ENCODE results near the gene ARSK. TPM values are rescaled to one million over a fixed set of nuclear protein-coding genes. Genes with fewer than 3 reads are reported as not detected.

Gene ARSK, protein sequence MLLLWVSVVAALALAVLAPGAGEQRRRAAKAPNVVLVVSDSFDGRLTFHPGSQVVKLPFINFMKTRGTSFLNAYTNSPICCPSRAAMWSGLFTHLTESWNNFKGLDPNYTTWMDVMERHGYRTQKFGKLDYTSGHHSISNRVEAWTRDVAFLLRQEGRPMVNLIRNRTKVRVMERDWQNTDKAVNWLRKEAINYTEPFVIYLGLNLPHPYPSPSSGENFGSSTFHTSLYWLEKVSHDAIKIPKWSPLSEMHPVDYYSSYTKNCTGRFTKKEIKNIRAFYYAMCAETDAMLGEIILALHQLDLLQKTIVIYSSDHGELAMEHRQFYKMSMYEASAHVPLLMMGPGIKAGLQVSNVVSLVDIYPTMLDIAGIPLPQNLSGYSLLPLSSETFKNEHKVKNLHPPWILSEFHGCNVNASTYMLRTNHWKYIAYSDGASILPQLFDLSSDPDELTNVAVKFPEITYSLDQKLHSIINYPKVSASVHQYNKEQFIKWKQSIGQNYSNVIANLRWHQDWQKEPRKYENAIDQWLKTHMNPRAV
- total RNA-seq = 1 to 10 TPM; 4.3 to 5.7 TPM
- polyA plus RNA-seq = 9.6 TPM

DNA sequence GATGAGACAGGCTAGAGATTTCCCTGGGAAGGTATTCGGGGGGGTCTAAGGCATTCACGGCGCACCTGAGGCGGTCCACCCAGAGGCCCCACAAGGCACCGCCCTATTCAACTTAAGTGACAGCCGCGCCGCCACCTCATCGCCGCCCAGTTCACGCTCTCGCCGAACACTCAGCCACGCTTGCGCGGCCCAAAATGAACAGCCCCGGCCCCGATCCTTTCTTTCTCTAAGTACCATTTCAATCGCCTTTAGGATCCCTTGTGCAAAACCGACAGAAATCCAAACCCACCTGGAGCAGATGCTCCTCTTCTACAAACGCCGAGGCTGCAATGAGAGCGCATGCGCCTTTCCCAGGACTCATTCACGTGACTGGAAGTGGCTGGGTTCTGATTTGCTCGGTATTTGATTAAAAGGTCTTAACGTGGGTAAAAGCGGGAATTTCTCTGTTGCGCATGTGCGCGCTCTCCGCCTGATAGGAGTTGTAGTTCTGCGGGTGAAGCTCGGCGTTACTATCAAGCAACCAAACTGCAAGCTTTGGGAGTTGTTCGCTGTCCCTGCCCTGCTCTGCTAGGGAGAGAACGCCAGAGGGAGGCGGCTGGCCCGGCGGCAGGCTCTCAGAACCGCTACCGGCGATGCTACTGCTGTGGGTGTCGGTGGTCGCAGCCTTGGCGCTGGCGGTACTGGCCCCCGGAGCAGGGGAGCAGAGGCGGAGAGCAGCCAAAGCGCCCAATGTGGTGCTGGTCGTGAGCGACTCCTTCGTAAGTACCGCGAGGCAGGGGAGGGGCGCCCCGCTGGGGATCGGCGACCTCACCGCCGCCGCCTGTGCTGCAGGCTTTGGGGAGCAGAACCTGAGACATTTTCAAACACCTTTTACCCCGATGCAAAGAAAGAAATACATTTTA is at the start of gene ARSK, which contains the start of gene SKIC3:
Gene ARSK, plus strand, starts transcription at position 455 of the 902 bp plus-strand sequence. Its CDS starts 178 bp downstream, at position 633.
Gene SKIC3, minus strand, starts transcription at position 331 of the 902 bp plus-strand sequence. CDS start 7,827 bp downstream, outside the sequence.
- Mint-ChIP-seq H3K27me3 (no peaks in the 10 kb centered on the region), H3K4me1 (peaks cover 49 to 56% (median 51%) of the 10 kb centered on the region in 3 donors), H3K36me3 (peaks cover 0 to 32% (median 8%) of the 10 kb centered on the region in 3 donors), H3K4me3 (peak within 1 kb of the TSS; percentile 92 to 99 (median 95)), H3K9me3 (no peaks in the 10 kb centered on the region), H3K27ac (peak within 1 kb of the TSS; percentile 91 to 99 (median 96))
- no peaks in the 10 kb centered on the region for H3K27me3 ChIP-seq (ENCODE audit: insufficient read depth, low read length, poor library complexity, severe bottlenecking)
- H3K4me3 ChIP-seq (ENCODE audit: low read length) = peak within 1 kb of the TSS; percentile 80
- H3K27ac ChIP-seq (ENCODE audit: low read depth, low read length) = peak within 1 kb of the TSS; percentile 82
- POLR2A ChIA-PET = interaction anchor here (0.5 to 1.2 kb wide), 3 partner anchors 9 to 92 kb away, joined by 3 to 6 read pairs (median 5); partner anchors contain the start of gene RFESD
- DNase-seq = peak; percentile 79 to 97 (median 95)
- no peaks in the 10 kb centered on the region for H3K9me3 ChIP-seq (ENCODE audit: low read length)
- no peaks in the 10 kb centered on the region for H3K36me3 ChIP-seq (ENCODE audit: insufficient read depth, low read length)
- CTCF ChIA-PET = interaction anchor here (0.6 to 1.8 kb wide), 7 partner anchors 9 to 267 kb away, joined by 3 to 17 read pairs (median 4); partner anchors contain the start of gene RFESD
- peaks cover 32% of the 10 kb centered on the region for H3K4me1 ChIP-seq (ENCODE audit: insufficient read depth, low read length)

DNA sequence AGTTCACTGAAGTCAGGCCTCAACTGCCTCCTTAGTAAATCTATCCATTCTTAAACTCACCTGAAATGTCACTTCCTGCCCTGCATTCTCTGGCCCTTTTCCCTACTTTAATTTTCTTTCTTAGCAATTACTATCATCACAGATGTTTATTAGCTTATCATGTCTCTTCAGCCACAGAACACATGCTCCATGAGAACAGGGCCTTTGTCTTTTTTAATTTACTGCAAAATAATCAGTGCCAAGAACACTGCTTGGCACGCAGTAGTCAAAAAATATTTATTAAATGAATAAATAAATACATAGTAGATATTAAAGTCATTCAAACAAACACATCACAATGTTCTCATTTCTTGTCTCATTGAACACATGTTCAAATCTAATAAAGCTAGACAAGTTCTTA is 46.4 kb upstream of the ARSK start:
- no peak for DNase-seq
- peaks cover 16 to 81% (median 31%) of the 10 kb centered on the region in 3 donors for H3K36me3 Mint-ChIP-seq
- peaks cover 19% of the 10 kb centered on the region for H3K36me3 ChIP-seq (ENCODE audit: insufficient read depth, low read length)
- ChIA-PET CTCF (no interaction called here), POLR2A (no interaction called here)
- H3K9me3 ChIP-seq (ENCODE audit: low read length) = no peaks in the 10 kb centered on the region
- peak overlapping the region in 5 of 8 donors; percentile 10 to 65 (median 36) for H3K27ac Mint-ChIP-seq
- H3K4me3 ChIP-seq (ENCODE audit: low read length) = no peak overlapping the region
- no peaks in the 10 kb centered on the region for H3K9me3 Mint-ChIP-seq
- H3K4me1 ChIP-seq (ENCODE audit: insufficient read depth, low read length) = no peaks in the 10 kb centered on the region
- no peak overlapping the region for H3K27ac ChIP-seq (ENCODE audit: low read depth, low read length)
- H3K4me1 Mint-ChIP-seq = no peaks in the 10 kb centered on the region
- H3K4me3 Mint-ChIP-seq = no peak overlapping the region
- H3K27me3 Mint-ChIP-seq = peaks cover 0 to 2% of the 10 kb centered on the region in 2 donors
- H3K27me3 ChIP-seq (ENCODE audit: insufficient read depth, low read length, poor library complexity, severe bottlenecking) = no peaks in the 10 kb centered on the region

DNA sequence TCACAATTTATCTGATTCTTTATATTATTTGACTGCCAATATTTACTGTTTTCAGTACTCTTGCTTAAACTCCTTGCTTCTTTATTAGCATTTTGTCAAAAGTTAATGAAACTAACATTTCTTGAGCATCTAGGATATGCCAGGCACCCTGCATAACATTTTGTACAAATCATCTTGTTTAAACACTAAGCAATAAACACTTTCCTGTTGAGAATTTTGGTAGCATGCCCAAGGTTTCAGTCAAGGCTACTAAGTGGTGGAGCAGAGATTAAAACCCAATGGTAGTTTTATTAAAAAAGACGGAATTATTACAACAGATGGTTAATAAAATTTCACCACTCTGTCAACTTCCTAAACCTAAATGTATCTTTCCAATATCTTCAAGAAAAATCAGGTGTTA is 43.3 kb upstream of the ARSK start:
- DNase-seq = no peak
- Mint-ChIP-seq H3K9me3 (no peaks in the 10 kb centered on the region), H3K36me3 (peaks cover 15 to 88% (median 28%) of the 10 kb centered on the region in 3 donors), H3K27ac (peak overlapping the region in 1 of 8 donors; percentile 42), H3K4me3 (no peak overlapping the region), H3K27me3 (peaks cover 0 to 2% of the 10 kb centered on the region in 2 donors), H3K4me1 (no peaks in the 10 kb centered on the region)
- H3K27ac ChIP-seq (ENCODE audit: low read depth, low read length) = no peak overlapping the region
- H3K4me3 ChIP-seq (ENCODE audit: low read length) = no peak overlapping the region
- ChIA-PET POLR2A (no interaction called here), CTCF (no interaction called here)
- H3K36me3 ChIP-seq (ENCODE audit: insufficient read depth, low read length) = peaks cover 24% of the 10 kb centered on the region
- H3K9me3 ChIP-seq (ENCODE audit: low read length) = no peaks in the 10 kb centered on the region
- no peaks in the 10 kb centered on the region for H3K4me1 ChIP-seq (ENCODE audit: insufficient read depth, low read length)
- no peaks in the 10 kb centered on the region for H3K27me3 ChIP-seq (ENCODE audit: insufficient read depth, low read length, poor library complexity, severe bottlenecking)

DNA sequence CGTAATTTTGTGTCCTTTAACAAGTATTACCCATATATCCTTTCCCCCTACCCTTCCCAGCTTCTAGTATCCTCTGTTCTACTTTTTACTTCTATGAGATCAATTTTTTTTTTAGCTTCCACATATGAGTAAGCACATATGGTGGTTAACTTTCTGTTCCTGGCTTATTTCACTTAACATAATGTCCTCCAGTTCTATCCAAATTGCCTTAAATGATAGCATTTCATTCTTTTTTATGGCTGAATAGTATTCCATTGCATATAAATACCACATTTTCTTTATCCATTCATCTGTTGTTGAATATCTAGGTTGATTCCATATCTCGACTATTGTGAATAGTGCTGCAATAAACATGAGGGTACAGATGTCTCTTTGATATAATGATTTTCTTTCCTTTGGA is 36.5 kb upstream of the ARSK start:
- Mint-ChIP-seq H3K4me3 (no peak overlapping the region), H3K9me3 (peaks cover 0 to 5% (median 0%) of the 10 kb centered on the region in 5 donors), H3K27ac (no peak overlapping the region), H3K36me3 (peaks cover 26 to 80% (median 30%) of the 10 kb centered on the region in 3 donors), H3K27me3 (no peaks in the 10 kb centered on the region), H3K4me1 (no peaks in the 10 kb centered on the region)
- CTCF ChIA-PET = no interaction called here
- Histone ChIP-seq H3K4me3 (ENCODE audit: low read length) (no peak overlapping the region), H3K27ac (ENCODE audit: low read depth, low read length) (no peak overlapping the region), H3K4me1 (ENCODE audit: insufficient read depth, low read length) (no peaks in the 10 kb centered on the region), H3K9me3 (ENCODE audit: low read length) (no peaks in the 10 kb centered on the region), H3K27me3 (ENCODE audit: insufficient read depth, low read length, poor library complexity, severe bottlenecking) (no peaks in the 10 kb centered on the region), H3K36me3 (ENCODE audit: insufficient read depth, low read length) (peaks cover 15% of the 10 kb centered on the region)
- POLR2A ChIA-PET = no interaction called here
- no peak for DNase-seq

DNA sequence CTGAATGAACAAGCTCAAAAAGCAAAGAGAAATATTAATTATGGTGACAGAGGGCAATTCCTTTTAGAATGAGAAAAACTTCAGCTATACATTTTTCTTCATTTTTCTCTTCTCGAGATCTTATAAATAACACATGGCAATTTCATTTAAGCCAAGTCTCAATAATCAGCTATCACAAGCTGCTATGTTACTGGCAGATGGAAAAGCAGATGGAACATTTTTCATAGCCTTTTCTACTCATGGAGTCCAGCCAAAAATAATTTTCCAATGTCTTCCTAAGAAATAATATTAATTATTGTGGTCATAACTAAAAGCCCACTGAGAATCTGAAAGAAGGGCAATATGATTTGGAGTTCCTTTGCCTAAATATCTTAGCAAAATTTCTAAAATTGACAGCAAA is 35.8 kb upstream of the ARSK start:
- no peak overlapping the region for H3K4me3 ChIP-seq (ENCODE audit: low read length)
- H3K9me3 ChIP-seq (ENCODE audit: low read length) = no peaks in the 10 kb centered on the region
- ChIA-PET CTCF (no interaction called here), POLR2A (no interaction called here)
- peaks cover 14% of the 10 kb centered on the region for H3K36me3 ChIP-seq (ENCODE audit: insufficient read depth, low read length)
- no peak overlapping the region for H3K27ac ChIP-seq (ENCODE audit: low read depth, low read length)
- Mint-ChIP-seq H3K27me3 (no peaks in the 10 kb centered on the region), H3K4me1 (no peaks in the 10 kb centered on the region), H3K36me3 (peaks cover 28 to 77% (median 30%) of the 10 kb centered on the region in 3 donors), H3K9me3 (peaks cover 0 to 5% (median 0%) of the 10 kb centered on the region in 5 donors), H3K27ac (peak overlapping the region in 2 of 8 donors; percentile 10 to 19), H3K4me3 (no peak overlapping the region)
- no peaks in the 10 kb centered on the region for H3K4me1 ChIP-seq (ENCODE audit: insufficient read depth, low read length)
- H3K27me3 ChIP-seq (ENCODE audit: insufficient read depth, low read length, poor library complexity, severe bottlenecking) = no peaks in the 10 kb centered on the region
- DNase-seq = no peak

DNA sequence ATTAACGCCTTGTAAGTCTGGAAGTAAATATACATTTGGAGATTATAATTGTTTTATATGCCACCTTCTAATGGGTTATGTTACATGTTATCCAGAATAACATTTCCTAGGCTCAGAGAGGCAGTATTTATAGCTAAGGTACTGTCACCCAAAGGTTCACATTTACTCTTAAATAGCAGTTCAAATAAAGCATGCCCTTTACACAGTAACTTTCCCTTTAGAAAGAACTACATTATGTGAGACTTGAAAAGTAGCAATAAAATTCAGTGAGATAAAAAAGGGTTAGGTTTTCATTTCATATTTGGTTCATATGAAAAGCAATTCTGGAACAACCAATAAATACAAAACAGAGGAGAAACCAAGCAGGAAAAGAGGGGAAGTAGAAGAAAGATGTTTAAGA is 35.2 kb upstream of the ARSK start:
- Mint-ChIP-seq H3K9me3 (peaks cover 0 to 5% (median 0%) of the 10 kb centered on the region in 5 donors), H3K4me3 (no peak overlapping the region), H3K36me3 (peaks cover 28 to 76% (median 30%) of the 10 kb centered on the region in 3 donors), H3K4me1 (no peaks in the 10 kb centered on the region), H3K27ac (no peak overlapping the region), H3K27me3 (no peaks in the 10 kb centered on the region)
- ChIA-PET CTCF (no interaction called here), POLR2A (no interaction called here)
- Histone ChIP-seq H3K27ac (ENCODE audit: low read depth, low read length) (no peak overlapping the region), H3K36me3 (ENCODE audit: insufficient read depth, low read length) (peaks cover 10% of the 10 kb centered on the region), H3K4me3 (ENCODE audit: low read length) (no peak overlapping the region), H3K4me1 (ENCODE audit: insufficient read depth, low read length) (no peaks in the 10 kb centered on the region), H3K27me3 (ENCODE audit: insufficient read depth, low read length, poor library complexity, severe bottlenecking) (no peaks in the 10 kb centered on the region), H3K9me3 (ENCODE audit: low read length) (no peaks in the 10 kb centered on the region)
- no peak for DNase-seq

DNA sequence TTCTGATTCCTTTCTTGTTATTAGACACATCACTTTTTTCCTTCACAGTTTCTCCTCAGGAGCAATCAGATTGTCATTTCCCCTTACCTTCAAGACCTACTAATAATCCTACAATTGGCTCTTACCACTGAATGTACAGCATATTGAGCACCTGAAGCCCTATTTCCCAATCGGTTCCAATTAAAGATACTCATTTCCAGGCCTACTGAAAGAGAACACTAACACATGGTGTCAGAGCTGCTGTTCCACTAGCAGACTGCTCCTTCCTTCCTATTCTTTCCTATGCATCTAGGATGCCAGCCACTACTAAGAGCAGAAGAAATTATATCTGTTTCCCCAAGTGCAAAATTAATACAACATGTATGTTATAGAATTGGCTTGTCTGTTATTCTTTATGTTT is 34.7 kb upstream of the ARSK start:
- DNase-seq = no peak
- no peaks in the 10 kb centered on the region for H3K4me1 Mint-ChIP-seq
- H3K27me3 Mint-ChIP-seq = no peaks in the 10 kb centered on the region
- no peak overlapping the region for H3K4me3 ChIP-seq (ENCODE audit: low read length)
- H3K4me3 Mint-ChIP-seq = no peak overlapping the region
- H3K27ac ChIP-seq (ENCODE audit: low read depth, low read length) = no peak overlapping the region
- H3K9me3 Mint-ChIP-seq = peaks cover 0 to 5% (median 0%) of the 10 kb centered on the region in 5 donors
- no peaks in the 10 kb centered on the region for H3K27me3 ChIP-seq (ENCODE audit: insufficient read depth, low read length, poor library complexity, severe bottlenecking)
- H3K36me3 Mint-ChIP-seq = peaks cover 27 to 75% (median 30%) of the 10 kb centered on the region in 3 donors
- no peaks in the 10 kb centered on the region for H3K9me3 ChIP-seq (ENCODE audit: low read length)
- H3K27ac Mint-ChIP-seq = peak overlapping the region in 1 of 8 donors; percentile 37
- POLR2A ChIA-PET = no interaction called here
- CTCF ChIA-PET = no interaction called here
- H3K4me1 ChIP-seq (ENCODE audit: insufficient read depth, low read length) = no peaks in the 10 kb centered on the region
- H3K36me3 ChIP-seq (ENCODE audit: insufficient read depth, low read length) = peaks cover 10% of the 10 kb centered on the region
